Heart left ventricle (tissue), 13 donors: Measurements from ENCODE around the gene VPS54.

Experiments
- POLR2A ChIP-seq, 2 donors: fragments of 450-650 bp; IDR thresholded peaks; one replicate each; pipeline ENCODE4 v1.6.1; 2017; ENCODE audit warnings: antibody characterized with exemption in 2 of 2, mild to moderate bottlenecking in 2 of 2, moderate library complexity in 2 of 2
- TF ChIP-seq, protein P1 (sequence below), 12 donors: fragments of 200-600 bp; sonication (generic) in 4 of 12; IDR thresholded peaks; one replicate each; pipeline versions ENCODE4 v1.5.0 to v1.8.0; 2018 to 2022; ENCODE audit warnings: antibody characterized with exemption in 12 of 12, mild to moderate bottlenecking in 5 of 12
- donor health status: ischemic (EF 13 %, LVEDD 7.1; RV severe dilation, severe dysfunction).
- donor health status: DM: no; HTN: yes; CAD: no.
- donor health status: DM: no; HTN: no; CAD: no.
- donor health status: ischemic (EF 25% LVEDD 6.9; RV normal size, moderate dysfunction).
- donor health status: ischemic (EF 25% LVEDD 5.7; RV mildly dilated, moderate dysfunction).
- donor health status: ischemic (EF 35%, LVEDD 5.7; RV mildly dilated, moderate dysfunction).
- donor health status: nonischemic (EF 11% LVEDD 7.7; RV severe dilation, severe dysfunction).
- donor health status: DM: yes; HTN: yes; CAD: no.
- donor health status: PGD.
- donor health status: ischemic (EF 29% LVEDD 5.4; RV normal size, mild dysfunction).
- donor health status: nonischemic (EF 23%, LVEDD 6.1; RV moderate dilation, normal function).

DNA sequence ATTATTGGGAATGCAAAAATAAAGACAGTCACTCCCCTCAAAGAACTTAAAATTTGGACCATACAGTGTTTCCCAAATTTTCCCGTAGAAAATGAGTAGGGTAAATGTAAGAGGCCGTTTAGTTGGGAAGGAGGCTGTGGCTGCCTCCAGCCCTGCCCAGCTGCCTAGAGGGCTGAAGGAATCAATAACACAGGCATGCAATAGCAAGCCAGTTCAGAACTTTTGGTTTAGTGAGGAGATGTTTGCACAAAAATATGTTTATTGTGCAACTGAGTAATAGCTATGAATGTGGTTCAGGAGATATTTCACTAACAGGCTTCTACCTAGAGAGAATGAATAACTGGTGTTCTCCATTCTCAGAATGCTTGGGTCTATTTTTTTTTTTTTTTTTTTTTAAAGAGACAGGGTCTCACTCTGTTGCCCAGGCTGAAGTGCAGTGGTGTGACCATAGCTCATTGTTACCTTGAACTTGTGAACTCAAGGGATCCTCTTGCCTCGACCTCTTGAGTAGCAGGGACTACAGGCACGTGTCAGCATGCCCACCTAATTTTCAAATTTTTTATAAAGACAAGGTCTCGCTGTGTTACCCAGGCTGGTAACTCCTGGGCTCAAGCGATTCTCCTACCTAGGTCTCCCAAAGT lies 153.9 kb downstream of the VPS54 start:
- TF ChIP-seq, protein P1, sequence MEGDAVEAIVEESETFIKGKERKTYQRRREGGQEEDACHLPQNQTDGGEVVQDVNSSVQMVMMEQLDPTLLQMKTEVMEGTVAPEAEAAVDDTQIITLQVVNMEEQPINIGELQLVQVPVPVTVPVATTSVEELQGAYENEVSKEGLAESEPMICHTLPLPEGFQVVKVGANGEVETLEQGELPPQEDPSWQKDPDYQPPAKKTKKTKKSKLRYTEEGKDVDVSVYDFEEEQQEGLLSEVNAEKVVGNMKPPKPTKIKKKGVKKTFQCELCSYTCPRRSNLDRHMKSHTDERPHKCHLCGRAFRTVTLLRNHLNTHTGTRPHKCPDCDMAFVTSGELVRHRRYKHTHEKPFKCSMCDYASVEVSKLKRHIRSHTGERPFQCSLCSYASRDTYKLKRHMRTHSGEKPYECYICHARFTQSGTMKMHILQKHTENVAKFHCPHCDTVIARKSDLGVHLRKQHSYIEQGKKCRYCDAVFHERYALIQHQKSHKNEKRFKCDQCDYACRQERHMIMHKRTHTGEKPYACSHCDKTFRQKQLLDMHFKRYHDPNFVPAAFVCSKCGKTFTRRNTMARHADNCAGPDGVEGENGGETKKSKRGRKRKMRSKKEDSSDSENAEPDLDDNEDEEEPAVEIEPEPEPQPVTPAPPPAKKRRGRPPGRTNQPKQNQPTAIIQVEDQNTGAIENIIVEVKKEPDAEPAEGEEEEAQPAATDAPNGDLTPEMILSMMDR (IDR thresholded peaks at IDR 0.05), result no peak
- no peak for TF ChIP-seq POLR2A (IDR thresholded peaks at IDR 0.05)
